Choroid plexus epithelial cell (primary cell): ENCODE data around the gene DUS3L.

Experiments
- DNase-seq: peaks from one replicate; pipeline ENCODE4 v3.0.0-alpha.2; 2010; ENCODE audit warnings: low read depth
- H3K4me3 ChIP-seq: 2 replicates; pipeline ENCODE4 v1.5.1; 2011; ENCODE audit warnings: low read depth, mild to moderate bottlenecking, control low read depth, low read length, moderate library complexity
- TF ChIP-seq, protein P1 (sequence below): conservative IDR thresholded peaks from 2 replicates; pipeline ENCODE4 v1.5.1; 2011; ENCODE audit warnings: low read depth, mild to moderate bottlenecking, control low read depth, inconsistent platforms, low read length, moderate library complexity

Gene DUS3L

DNA sequence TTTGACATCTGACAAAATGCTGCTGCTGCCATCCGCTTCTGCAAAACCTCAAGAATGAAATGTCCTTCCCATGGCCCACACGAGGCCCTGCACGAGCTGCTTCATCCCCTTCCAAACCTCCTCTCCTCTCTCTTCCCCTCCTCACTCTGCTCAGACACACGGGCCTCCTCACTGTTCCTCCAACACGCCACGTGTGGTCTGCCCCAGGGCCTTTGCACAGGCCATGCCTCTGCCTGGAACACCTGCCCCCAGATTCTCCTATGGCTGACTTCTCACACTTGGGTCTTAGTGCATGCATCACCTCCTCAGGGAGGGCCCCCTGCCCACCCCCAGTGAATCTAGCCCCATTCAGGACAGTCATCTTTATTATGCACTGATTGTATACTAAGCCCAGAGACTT, 29.8 kb upstream of the DUS3L start:
- no peak overlapping the region for H3K4me3 ChIP-seq
- no peak for DNase-seq
- TF ChIP-seq, protein P1, sequence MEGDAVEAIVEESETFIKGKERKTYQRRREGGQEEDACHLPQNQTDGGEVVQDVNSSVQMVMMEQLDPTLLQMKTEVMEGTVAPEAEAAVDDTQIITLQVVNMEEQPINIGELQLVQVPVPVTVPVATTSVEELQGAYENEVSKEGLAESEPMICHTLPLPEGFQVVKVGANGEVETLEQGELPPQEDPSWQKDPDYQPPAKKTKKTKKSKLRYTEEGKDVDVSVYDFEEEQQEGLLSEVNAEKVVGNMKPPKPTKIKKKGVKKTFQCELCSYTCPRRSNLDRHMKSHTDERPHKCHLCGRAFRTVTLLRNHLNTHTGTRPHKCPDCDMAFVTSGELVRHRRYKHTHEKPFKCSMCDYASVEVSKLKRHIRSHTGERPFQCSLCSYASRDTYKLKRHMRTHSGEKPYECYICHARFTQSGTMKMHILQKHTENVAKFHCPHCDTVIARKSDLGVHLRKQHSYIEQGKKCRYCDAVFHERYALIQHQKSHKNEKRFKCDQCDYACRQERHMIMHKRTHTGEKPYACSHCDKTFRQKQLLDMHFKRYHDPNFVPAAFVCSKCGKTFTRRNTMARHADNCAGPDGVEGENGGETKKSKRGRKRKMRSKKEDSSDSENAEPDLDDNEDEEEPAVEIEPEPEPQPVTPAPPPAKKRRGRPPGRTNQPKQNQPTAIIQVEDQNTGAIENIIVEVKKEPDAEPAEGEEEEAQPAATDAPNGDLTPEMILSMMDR, result no peak

DNA sequence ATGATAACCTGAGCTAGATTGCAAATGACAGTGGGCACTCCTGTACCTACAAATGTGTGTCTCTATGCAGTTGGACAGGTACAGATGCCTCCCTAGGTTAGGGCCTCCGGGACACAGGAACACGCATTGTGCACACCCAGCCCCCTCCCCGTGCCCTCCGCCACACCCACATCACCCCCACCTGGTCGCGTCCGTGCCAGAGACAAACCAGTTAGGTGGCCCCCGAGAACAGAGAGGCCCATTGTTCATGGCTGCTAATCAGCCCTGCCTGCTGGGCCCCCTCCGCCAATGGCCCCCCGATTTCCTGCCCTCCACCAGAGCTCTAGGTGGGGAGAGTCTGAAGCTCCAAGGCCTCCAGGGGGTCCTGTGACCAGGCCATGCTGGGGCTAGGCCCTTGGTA, 27.6 kb upstream of the DUS3L start:
- no peak for DNase-seq
- TF ChIP-seq, protein P1, result no peak

DNA sequence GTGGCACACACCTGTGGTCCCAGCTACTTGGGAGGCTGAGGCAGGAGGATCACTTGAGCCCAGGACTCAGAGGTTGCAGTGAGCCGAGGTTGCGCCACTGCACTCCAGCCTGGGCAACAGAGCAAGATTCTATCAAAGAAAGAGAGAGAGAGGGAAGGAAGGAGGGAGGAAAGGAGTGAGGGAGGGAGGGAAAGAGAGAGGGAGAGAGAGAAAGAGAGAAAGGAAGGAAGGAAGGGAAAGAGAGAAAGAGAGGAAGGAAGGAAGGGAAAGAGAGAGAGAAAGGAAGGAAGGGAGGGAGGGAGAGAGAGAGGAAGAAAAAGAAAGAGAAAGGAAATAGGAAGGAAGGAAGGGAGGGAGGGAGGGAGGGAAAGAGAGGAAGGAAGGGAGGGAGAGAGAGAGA, 26.3 kb upstream of the DUS3L start:
- TF ChIP-seq, protein P1, result no peak
- no peak for DNase-seq
- H3K4me3 ChIP-seq, result no peak overlapping the region

More for the DNA sequence above, 27.6 kb upstream of the DUS3L start:
- H3K4me3 ChIP-seq, result no peak overlapping the region

DNA sequence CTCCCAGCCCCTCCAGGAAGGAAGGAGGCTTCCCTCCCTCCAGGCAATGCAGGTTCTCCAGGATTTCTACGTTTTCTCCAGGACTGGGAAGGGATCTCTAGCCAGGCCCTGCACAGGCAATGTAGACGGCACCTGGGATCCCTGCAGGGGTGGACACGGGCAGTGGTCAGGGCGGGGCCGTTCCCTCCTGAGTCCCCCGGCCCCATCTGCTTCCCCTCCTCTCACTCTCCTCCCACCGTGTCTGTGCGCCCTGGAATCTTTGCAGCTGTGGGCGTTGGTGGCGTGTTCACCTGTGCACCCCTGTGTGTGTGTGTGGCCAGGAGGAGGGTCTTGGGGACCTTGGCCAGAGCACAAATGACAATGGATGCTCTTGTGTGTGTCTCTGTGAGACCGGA, 23.9 kb upstream of the DUS3L start:
- no peak for DNase-seq
- H3K4me3 ChIP-seq, result no peak overlapping the region
- TF ChIP-seq, protein P1, result no peak

DNA sequence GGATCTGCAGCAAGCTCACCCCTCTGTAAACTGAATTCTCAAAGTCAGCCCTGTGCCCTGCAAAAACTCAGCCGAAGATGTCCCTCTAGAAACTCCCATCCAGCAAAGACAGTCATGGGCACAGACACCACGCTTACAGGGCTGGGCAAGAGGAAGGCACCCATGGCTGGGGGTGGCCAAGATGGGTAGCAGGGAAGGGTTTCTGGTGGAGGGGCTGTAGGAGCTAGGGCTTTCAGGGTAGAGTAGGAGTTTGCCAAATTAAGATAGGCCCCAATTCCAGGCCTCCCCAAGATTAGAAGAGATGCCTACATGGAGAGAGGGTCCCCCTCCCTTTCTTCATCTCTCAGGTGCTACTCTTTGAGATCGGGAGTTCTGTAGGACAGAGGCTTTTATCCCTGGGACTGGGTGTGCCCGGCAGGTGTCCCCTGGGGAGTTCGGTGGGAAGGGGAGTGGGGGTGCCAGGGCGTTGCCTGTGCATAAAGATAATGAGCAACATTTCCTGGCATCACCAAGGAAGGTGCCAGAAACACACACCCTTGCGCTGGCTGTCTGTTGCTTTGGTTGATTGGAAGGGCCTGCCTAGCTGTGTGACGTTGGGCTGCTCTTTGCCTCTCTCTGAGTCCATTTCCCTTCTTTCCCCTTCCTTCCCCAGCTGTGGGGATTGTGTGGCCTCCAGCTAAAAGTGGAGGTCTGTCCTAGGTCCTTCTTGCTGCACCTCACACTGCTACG, 23.3 kb upstream of the DUS3L start:
- TF ChIP-seq, protein P1, result no peak
- DNase-seq, result no peak
- H3K4me3 ChIP-seq, result no peak overlapping the region

DNA sequence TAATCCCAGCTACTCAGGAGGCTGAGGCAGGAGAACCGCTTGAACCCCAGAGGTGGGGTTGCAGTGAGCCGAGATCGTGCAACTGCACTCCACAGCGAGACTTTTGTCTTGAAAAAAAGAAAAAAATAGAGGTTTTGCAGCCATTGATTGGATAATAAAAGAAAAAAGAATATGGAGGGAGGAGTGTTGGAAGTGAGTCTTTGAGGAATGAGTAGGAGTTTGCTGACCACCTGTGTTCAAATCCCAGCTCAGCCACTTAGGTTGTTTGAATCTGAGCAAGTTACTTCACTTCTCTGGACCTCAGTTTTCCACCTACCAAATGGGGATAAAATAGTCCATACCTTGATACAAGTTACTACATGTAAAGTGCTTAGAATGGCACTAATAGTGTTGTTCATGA, 20.2 kb upstream of the DUS3L start:
- no peak for DNase-seq
- TF ChIP-seq, protein P1, result no peak
- no peak overlapping the region for H3K4me3 ChIP-seq

DNA sequence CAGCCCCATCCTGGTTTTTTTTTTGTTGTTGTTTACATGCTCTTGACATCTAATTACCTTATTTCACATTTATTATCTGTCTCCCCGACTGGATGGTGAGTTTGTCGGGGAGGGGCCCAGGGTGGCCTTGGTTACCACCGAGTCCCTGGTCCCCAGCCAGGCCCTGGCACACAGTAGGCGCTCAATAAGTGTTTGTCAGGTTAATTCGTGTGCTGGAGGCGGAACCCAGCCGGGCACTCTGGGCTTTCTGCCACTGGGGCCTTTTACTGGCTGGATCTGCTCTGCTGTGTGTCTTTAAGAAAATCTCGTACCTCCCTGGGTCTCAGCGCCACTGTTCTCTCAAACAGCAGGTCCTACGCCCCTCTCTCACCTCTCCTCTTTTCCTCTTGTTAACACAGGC, 18.5 kb upstream of the DUS3L start:
- DNase-seq, result no peak
- no peak overlapping the region for H3K4me3 ChIP-seq
- TF ChIP-seq, protein P1, result no peak
